K562 (cell line): ENCODE measurements around the gene PRKAG1. TPM values are rescaled to one million over a fixed set of nuclear protein-coding genes. Genes with fewer than 3 reads are reported as not detected.
A peak's percentile ranks its signal among the peaks of the same experiment; 100 is the strongest.

Experiments used
- ATAC-seq: fragments of 200-7000 bp; cut with Tn5 transposase; 3 replicates; pipeline ENCODE4 v1.9.1; 2020; ENCODE audit warnings: moderate library complexity
- BruUV-seq: library from RNA; stranded (reverse); fragments of 400-500 nt; replicated peaks from 2 replicates; lab custom pipeline; 2021; lab: Mats Ljungman, UMichigan
- CTCF ChIA-PET: fragments of 300-600 bp; formaldehyde crosslinking; extraction: SDS; loops from one replicate; lab custom pipeline; 2021; ENCODE audit warnings: low intra/inter-chr PET ratio; lab: Yijun Ruan, JAX
- POLR2A ChIA-PET: fragments of 300-600, 350-650 bp; sonication (Branson Sonifier 250); formaldehyde crosslinking; extraction: SDS; loops from one replicate; lab custom pipeline; 2021; ENCODE audit warnings: antibody characterized with exemption, inconsistent platforms; lab: Yijun Ruan, JAX
- DNase-seq, 4 experiments: peaks; one replicate each; pipeline versions ENCODE4 v3.0.0 to v3.0.0-alpha.2; 2011 to 2018; ENCODE audit warnings: low spot score in 3 of 4, mixed read lengths in 3 of 4; ENCODE audit errors: extremely low read depth in 1 of 4
- FAIRE-seq: peaks from 2 replicates; lab custom pipeline; 2011; peaks lifted over from hg19 to GRCh38; lab: Jason Lieb, UNC
- H2AFZ ChIP-seq: 2 replicates; pipeline ENCODE4 v1.6.0; 2011; ENCODE audit warnings: low read depth, low read length, control low read depth, inconsistent platforms
- H3K27ac ChIP-seq: fragments of 200-600 bp; 3 replicates; pipeline ENCODE4 v1.8.0; 2011; ENCODE audit warnings: low read depth, mild to moderate bottlenecking, control low read depth, inconsistent platforms, low read length, moderate library complexity, mixed read lengths; ENCODE audit errors: extremely low read depth
- H3K27me3 ChIP-seq, 2 experiments: fragments of 300-600 bp in 1 of 2; 2 replicates in 1 of 2; 3 replicates in 1 of 2; pipeline versions ENCODE4 v1.6.0 to v1.8.0; 2011; ENCODE audit warnings: inconsistent platforms in 2 of 2, low read length in 2 of 2, mild to moderate bottlenecking in 1 of 2, mixed read lengths in 1 of 2, moderate library complexity in 1 of 2; ENCODE audit not compliant: control insufficient read depth in 2 of 2, insufficient read depth in 2 of 2
- H3K36me3 ChIP-seq: fragments of 300-600 bp; 3 replicates; pipeline ENCODE4 v1.8.0; 2011; ENCODE audit warnings: mild to moderate bottlenecking, low read length, inconsistent platforms; ENCODE audit not compliant: control insufficient read depth, insufficient read depth
- H3K4me1 ChIP-seq, 2 experiments: fragments of 200-600 bp in 1 of 2; replicated peaks in 1 of 2; 2 replicates in 1 of 2; 3 replicates in 1 of 2; pipeline versions ENCODE4 v1.5.1 to v1.8.0; 2011; ENCODE audit warnings: inconsistent platforms in 2 of 2, low read length in 2 of 2, mild to moderate bottlenecking in 1 of 2, mixed read lengths in 1 of 2, moderate library complexity in 1 of 2; ENCODE audit not compliant: control insufficient read depth in 2 of 2, insufficient read depth in 2 of 2
- H3K4me2 ChIP-seq: 2 replicates; pipeline ENCODE4 v1.6.1; 2011; ENCODE audit warnings: low read length, control low read depth, inconsistent platforms, mixed read lengths; ENCODE audit not compliant: insufficient read depth
- H3K4me3 ChIP-seq: fragments of 200-600 bp; sonication (generic), shearing (Covaris generic); 2 replicates; pipeline ENCODE4 v1.5.1; 2016; ENCODE audit warnings: control low read depth, inconsistent platforms
- H3K79me2 ChIP-seq: fragments of 200-600 bp; 3 replicates; pipeline ENCODE4 v1.8.0; 2011; ENCODE audit warnings: low read length, inconsistent platforms; ENCODE audit not compliant: control insufficient read depth, insufficient read depth
- H3K9ac ChIP-seq, 2 experiments: 2 replicates each; pipeline versions ENCODE4 v1.6.0 to v1.6.1; 2011; ENCODE audit warnings: low read depth in 2 of 2, low read length in 2 of 2, control low read depth in 1 of 2, inconsistent platforms in 1 of 2, mild to moderate bottlenecking in 1 of 2, mixed read lengths in 1 of 2; ENCODE audit not compliant: insufficient read depth in 1 of 2
- H3K9me1 ChIP-seq: one replicate; pipeline ENCODE4 v1.6.0; 2011; ENCODE audit warnings: inconsistent platforms, mild to moderate bottlenecking, low read length, moderate library complexity; ENCODE audit not compliant: control insufficient read depth, insufficient read depth
- H3K9me3 ChIP-seq: replicated peaks from 2 replicates; pipeline ENCODE4 v1.5.1; 2011; ENCODE audit warnings: low read depth, low read length, inconsistent platforms; ENCODE audit not compliant: control insufficient read depth, insufficient read depth
- H4K20me1 ChIP-seq: replicated peaks from 2 replicates; pipeline ENCODE4 v1.6.1; 2011; ENCODE audit warnings: low read length, inconsistent platforms, mixed read lengths; ENCODE audit not compliant: control insufficient read depth, insufficient read depth
- CEBPB ChIP-seq: fragments of 450-650 bp; IDR thresholded peaks from 2 replicates; pipeline ENCODE4 v1.6.1; 2016; ENCODE audit warnings: missing genetic modification characterization, missing compliant biosample characterization
- CREBBP ChIP-seq: IDR thresholded peaks from one replicate; pipeline ENCODE4 v1.6.1; 2012; ENCODE audit warnings: low read depth, mild to moderate bottlenecking, control low read depth, inconsistent platforms, low read length
- ESRRA ChIP-seq: fragments of 450-650 bp; IDR thresholded peaks from 2 replicates; pipeline ENCODE4 v1.6.1; 2014; ENCODE audit warnings: low read depth, mild to moderate bottlenecking, moderate library complexity, borderline replicate concordance
- FOXA3 ChIP-seq, 2 experiments: fragments of 450-650 bp in 1 of 2; sonication (generic) in 1 of 2; formaldehyde crosslinking; IDR thresholded peaks in 1 of 2; conservative IDR thresholded peaks in 1 of 2; 2 replicates each; pipeline versions ENCODE4 v1.4.0 to v1.8.0; 2020 to 2022; ENCODE audit warnings: mild to moderate bottlenecking in 2 of 2, missing genetic modification reagents in 1 of 2
- GATAD2B ChIP-seq: fragments of 450-650 bp; IDR thresholded peaks from 2 replicates; pipeline ENCODE4 v1.6.1; 2017; ENCODE audit warnings: mild to moderate bottlenecking, borderline replicate concordance
- GTF2A2 ChIP-seq: IDR thresholded peaks from 2 replicates; pipeline ENCODE4 v1.6.1; 2016; ENCODE audit warnings: mild to moderate bottlenecking, missing genetic modification characterization, missing compliant biosample characterization
- HSF4 ChIP-seq: fragments of 250-450 bp; sonication (Bioruptor Pico); IDR thresholded peaks from 2 replicates; pipeline ENCODE4 v2.1.2; 2022; ENCODE audit warnings: mild to moderate bottlenecking, moderate library complexity, borderline replicate concordance
- MAZ ChIP-seq, 2 experiments: fragments of 450-650 bp in 1 of 2; sonication (generic) in 1 of 2; formaldehyde crosslinking; IDR thresholded peaks in 1 of 2; conservative IDR thresholded peaks in 1 of 2; 2 replicates each; pipeline versions ENCODE4 v1.4.0 to v1.5.0; 2020; ENCODE audit warnings: mild to moderate bottlenecking in 1 of 2, missing genetic modification reagents in 1 of 2
- NFE2L1 ChIP-seq: fragments of 450-650 bp; IDR thresholded peaks from 2 replicates; pipeline ENCODE4 v1.6.1; 2016; ENCODE audit warnings: missing genetic modification characterization, low read depth, mild to moderate bottlenecking, missing compliant biosample characterization, moderate library complexity, borderline replicate concordance
- NFYB ChIP-seq: IDR thresholded peaks from 2 replicates; pipeline ENCODE4 v1.6.1; 2011; ENCODE audit warnings: mild to moderate bottlenecking, moderate library complexity; ENCODE audit not compliant: insufficient read length; ENCODE audit errors: extremely low read depth
- NR0B1 ChIP-seq: fragments of 450-650 bp; IDR thresholded peaks from one replicate; pipeline ENCODE4 v1.6.1; 2018; ENCODE audit warnings: mild to moderate bottlenecking, moderate library complexity; ENCODE audit not compliant: partially characterized antibody
- SAFB ChIP-seq: fragments of 200-400 bp; formaldehyde crosslinking; IDR thresholded peaks from 2 replicates; pipeline ENCODE4 v1.6.1; 2017; ENCODE audit warnings: low read depth, low read length, borderline replicate concordance
- TEAD4 ChIP-seq, 2 experiments: sonication (generic) in 1 of 2; formaldehyde crosslinking in 1 of 2; IDR thresholded peaks; 2 replicates each; pipeline versions ENCODE4 v1.6.1 to v1.8.0; 2012 to 2022; ENCODE audit warnings: borderline replicate concordance in 1 of 2, inconsistent platforms in 1 of 2, low read length in 1 of 2, mild to moderate bottlenecking in 1 of 2, missing genetic modification reagents in 1 of 2
- TRIM28 ChIP-seq: fragments of 450-650 bp; IDR thresholded peaks from 2 replicates; pipeline ENCODE4 v1.6.1; 2017
- ZNF41 ChIP-seq: fragments of 250-450 bp; sonication (Bioruptor Pico); conservative IDR thresholded peaks from 2 replicates; pipeline ENCODE4 v1.4.0; 2020; ENCODE audit warnings: mild to moderate bottlenecking
- WGBS: fragments of 100-300 bp; shearing (Covaris generic); methylation state at CpG from one replicate; pipeline ENCODE4 v1.1.6; 2016; ENCODE audit warnings: low coverage, mixed read lengths; ENCODE audit not compliant: insufficient coverage; ENCODE audit errors: missing lambda C conversion rate; 5-methylcytosine and 5-hydroxymethylcytosine counted together
- in situ Hi-C: fragments of 300-500 bp; cut with MboI; formaldehyde crosslinking; loops from 4 replicates; pipeline ENCODE4 v1.15.0; 2018; ENCODE audit warnings: inconsistent platforms, mixed read lengths
- intact Hi-C: fragments of 100-400 bp; cut with micrococcal nuclease; formaldehyde crosslinking; loops from 2 replicates; pipeline ENCODE4 v1.14.2; 2022
- polyA plus RNA-seq, 8 experiments: library from polyadenylated mRNA; depleted of rRNA in 4 of 8; stranded (reverse) in 5 of 8; unstranded in 3 of 8; fragments of >200 nt; fragmentation: Nextera tagmentation in 2 of 8; fragmentation: Illumina TruSeq in 1 of 8; extraction: Ambion mirVana in 2 of 8; extraction: Trizol in 1 of 8; gene quantifications; 2 replicates each; pipeline versions ENCODE4 v1.2.1 to v1.2.3, GENCODE V29; 2011 to 2014; ENCODE audit warnings: inconsistent platforms in 1 of 8, missing spikeins in 1 of 8
- total RNA-seq, 7 experiments: library from RNA; depleted of rRNA in 6 of 7; stranded (reverse); fragments of >200 nt in 6 of 7; fragmentation: Illumina TruSeq in 2 of 7; extraction: Trizol in 2 of 7; gene quantifications; 2 replicates each; pipeline versions ENCODE4 v1.2.1 to v1.2.3, GENCODE V29; 2011 to 2021; ENCODE audit warnings: low replicate concordance in 1 of 7
- TF ChIP-seq, protein P1 (sequence below): sonication (generic); formaldehyde crosslinking; IDR thresholded peaks from 2 replicates; pipeline ENCODE4 v1.8.0; 2022; ENCODE audit warnings: mild to moderate bottlenecking, missing genetic modification reagents

The PRKAG1 gene
- total and polyA plus RNA-seq, 9 of the 15 experiments (the other 6 are each of a cell fraction or from before 2014, with no cell fraction given): 51.1 to 126 (median 79.1) TPM

GRCh38 chr12:49015196-49015595, 3.4 kb downstream of the PRKAG1 start:
- 0 out of 4 replicates have a peak overlapping the region, but pooled peaks of 1 of the 2 experiments have one; percentile 54 for H3K9ac ChIP-seq
- H3K36me3 ChIP-seq: peaks cover 36% of the 10 kb centered on the region
- intact Hi-C loops (no loop called here), in situ Hi-C loops (no loop called here)
- H3K9me3 ChIP-seq: no peaks in the 10 kb centered on the region
- H3K4me3 ChIP-seq: no peak overlapping the region
- CTCF ChIA-PET: interaction anchor here (1.6 kb wide), 1 partner anchor 19 kb away, joined by 10 read pairs; no protein-coding TSS in a partner anchor
- BruUV-seq: no TSS peak
- POLR2A ChIA-PET: interaction anchor here (0.6 to 6.8 kb wide), 9 partner anchors 9 to 251 kb away, joined by 3 to 78 read pairs (median 4); partner anchors contain the start of gene DDN
- 0 out of 2 replicates have a peak, but pooled peaks cover 3% of the 10 kb centered on the region for H4K20me1 ChIP-seq
- no peak for ATAC-seq
- peaks cover 30% of the 10 kb centered on the region for H3K79me2 ChIP-seq
- H3K4me2 ChIP-seq: peak overlapping the region; percentile 13; the same call in 1 of the 2 replicates
- no peaks in the 10 kb centered on the region for H3K27me3 ChIP-seq
- FAIRE-seq: no peak
- no peak overlapping the region for H2AFZ ChIP-seq
- DNase-seq: no peak
- H3K27ac ChIP-seq: peak overlapping the region; percentile 53; the same call in 2 of the 3 replicates
- H3K9me1 ChIP-seq: no peaks in the 10 kb centered on the region
- H3K4me1 ChIP-seq: peaks cover 35 to 43% of the 10 kb centered on the region in 2 experiments
- 6% methylated on average over 1 of the region's 1 CpG for WGBS
- TF ChIP-seq NFYB (no peak), MAZ (CRISPR knock-in tag; conservative IDR thresholded peaks at IDR 0.05 in 1 of 2, IDR thresholded peaks at IDR 0.05 in 1 of 2) (no peak), FOXA3 (CRISPR knock-in tag; conservative IDR thresholded peaks at IDR 0.05 in 1 of 2, IDR thresholded peaks at IDR 0.05 in 1 of 2) (no peak), NFE2L1 (tag) (no peak), GTF2A2 (no peak), CEBPB (tag) (no peak), TEAD4 (IDR thresholded peaks at IDR 0.05; ENCODE audit: low read length) (peak; percentile 16; the same call in 1 of the 2 replicates), TEAD4 (CRISPR knock-in tag; IDR thresholded peaks at IDR 0.05; ENCODE audit: borderline replicate concordance) (no peak), SAFB (no peak), CREBBP (no peak), ZNF41 (CRISPR knock-in tag) (no peak), TRIM28 (no peak), HSF4 (CRISPR knock-in tag) (no peak), GATAD2B (no peak), NR0B1 (no peak), ESRRA (no peak)
- TF ChIP-seq, protein P1, sequence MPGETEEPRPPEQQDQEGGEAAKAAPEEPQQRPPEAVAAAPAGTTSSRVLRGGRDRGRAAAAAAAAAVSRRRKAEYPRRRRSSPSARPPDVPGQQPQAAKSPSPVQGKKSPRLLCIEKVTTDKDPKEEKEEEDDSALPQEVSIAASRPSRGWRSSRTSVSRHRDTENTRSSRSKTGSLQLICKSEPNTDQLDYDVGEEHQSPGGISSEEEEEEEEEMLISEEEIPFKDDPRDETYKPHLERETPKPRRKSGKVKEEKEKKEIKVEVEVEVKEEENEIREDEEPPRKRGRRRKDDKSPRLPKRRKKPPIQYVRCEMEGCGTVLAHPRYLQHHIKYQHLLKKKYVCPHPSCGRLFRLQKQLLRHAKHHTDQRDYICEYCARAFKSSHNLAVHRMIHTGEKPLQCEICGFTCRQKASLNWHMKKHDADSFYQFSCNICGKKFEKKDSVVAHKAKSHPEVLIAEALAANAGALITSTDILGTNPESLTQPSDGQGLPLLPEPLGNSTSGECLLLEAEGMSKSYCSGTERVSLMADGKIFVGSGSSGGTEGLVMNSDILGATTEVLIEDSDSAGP (CRISPR knock-in tag): no peak
